ENCODE data around the gene GRM1.
"Not testable (repeated sequence)": the region's sequence is repeated elsewhere in the genome, so short reads cannot be mapped to it uniquely, and the experiment has no call there.

The GRM1 gene

DNA sequence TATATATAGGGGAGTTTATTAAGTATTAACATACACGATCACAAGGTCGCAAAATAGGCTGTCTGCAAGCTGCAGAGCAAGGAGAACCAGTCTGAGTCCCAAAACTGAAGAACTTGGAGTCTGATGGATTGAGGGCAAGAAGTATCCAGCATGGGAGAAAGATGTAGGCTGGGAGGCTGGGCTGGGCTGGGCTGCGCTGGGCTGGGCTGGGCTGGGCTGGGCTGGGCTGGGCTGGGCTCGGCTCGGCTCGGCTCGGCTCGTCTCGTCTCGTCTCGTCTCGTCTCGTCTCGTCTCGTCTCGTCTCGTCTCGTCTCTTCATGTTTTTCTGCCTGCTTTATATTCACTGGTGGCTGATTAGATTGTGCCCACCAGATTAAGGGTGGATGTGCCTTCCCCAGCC lies 238.6 kb downstream of the GRM1 start:
- Histone ChIP-seq H3K4me2 (ENCODE audit: low read length) (no peak overlapping the region), H3K79me2 (ENCODE audit: low read length) (no peaks in the 10 kb centered on the region), H3K27me3 (ENCODE audit: low read depth, low read length) (no peaks in the 10 kb centered on the region), H2AFZ (ENCODE audit: low read depth, low read length) (no peak overlapping the region), H4K20me1 (ENCODE audit: insufficient read depth, low read length) (no peaks in the 10 kb centered on the region), H3K4me1 (ENCODE audit: low read length) (no peaks in the 10 kb centered on the region), H3K4me3 (ENCODE audit: low read length) (no peak overlapping the region), H3K36me3 (replicated peaks; ENCODE audit: low read depth, low read length) (no peaks in the 10 kb centered on the region), H3K9ac (ENCODE audit: low read length) (no peak overlapping the region), H3K9me3 (ENCODE audit: insufficient read depth, low read length) (no peaks in the 10 kb centered on the region), H3K27ac (ENCODE audit: low read length) (no peak overlapping the region)
- TF ChIP-seq, protein P1, sequence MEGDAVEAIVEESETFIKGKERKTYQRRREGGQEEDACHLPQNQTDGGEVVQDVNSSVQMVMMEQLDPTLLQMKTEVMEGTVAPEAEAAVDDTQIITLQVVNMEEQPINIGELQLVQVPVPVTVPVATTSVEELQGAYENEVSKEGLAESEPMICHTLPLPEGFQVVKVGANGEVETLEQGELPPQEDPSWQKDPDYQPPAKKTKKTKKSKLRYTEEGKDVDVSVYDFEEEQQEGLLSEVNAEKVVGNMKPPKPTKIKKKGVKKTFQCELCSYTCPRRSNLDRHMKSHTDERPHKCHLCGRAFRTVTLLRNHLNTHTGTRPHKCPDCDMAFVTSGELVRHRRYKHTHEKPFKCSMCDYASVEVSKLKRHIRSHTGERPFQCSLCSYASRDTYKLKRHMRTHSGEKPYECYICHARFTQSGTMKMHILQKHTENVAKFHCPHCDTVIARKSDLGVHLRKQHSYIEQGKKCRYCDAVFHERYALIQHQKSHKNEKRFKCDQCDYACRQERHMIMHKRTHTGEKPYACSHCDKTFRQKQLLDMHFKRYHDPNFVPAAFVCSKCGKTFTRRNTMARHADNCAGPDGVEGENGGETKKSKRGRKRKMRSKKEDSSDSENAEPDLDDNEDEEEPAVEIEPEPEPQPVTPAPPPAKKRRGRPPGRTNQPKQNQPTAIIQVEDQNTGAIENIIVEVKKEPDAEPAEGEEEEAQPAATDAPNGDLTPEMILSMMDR (IDR thresholded peaks at IDR 0.05; ENCODE audit: low read depth, low read length) = no peak
- TF ChIP-seq EZH2phosphoT487 (IDR thresholded peaks at IDR 0.05; ENCODE audit: low read depth) = no peak

DNA sequence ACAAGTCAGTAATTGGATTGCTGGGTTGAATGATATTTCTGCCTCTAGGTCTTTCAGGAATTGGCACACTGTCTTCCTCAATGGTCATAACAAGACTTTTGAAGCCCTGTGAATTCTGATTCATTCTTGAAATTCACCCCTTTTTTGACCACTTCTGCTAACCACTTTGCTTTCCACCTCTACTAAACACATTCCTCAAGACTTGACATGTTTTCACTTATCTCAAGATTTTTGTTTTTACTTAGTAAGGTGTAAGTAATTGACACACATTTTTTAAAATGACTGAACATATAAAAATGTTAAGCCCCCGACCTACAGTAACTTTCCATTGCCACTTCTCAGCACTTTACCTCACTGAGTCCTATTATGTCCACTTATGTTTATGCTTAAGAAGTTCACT lies 239.1 kb downstream of the GRM1 start:
- no peaks in the 10 kb centered on the region for H3K9me3 ChIP-seq (ENCODE audit: insufficient read depth, low read length)
- no peaks in the 10 kb centered on the region for H3K27me3 ChIP-seq (ENCODE audit: low read depth, low read length)
- no peak overlapping the region for H3K4me3 ChIP-seq (ENCODE audit: low read length)
- no peak overlapping the region for H3K9ac ChIP-seq (ENCODE audit: low read length)
- no peaks in the 10 kb centered on the region for H3K36me3 ChIP-seq (replicated peaks; ENCODE audit: low read depth, low read length)
- no peaks in the 10 kb centered on the region for H3K4me1 ChIP-seq (ENCODE audit: low read length)
- H4K20me1 ChIP-seq (ENCODE audit: insufficient read depth, low read length) = no peaks in the 10 kb centered on the region
- TF ChIP-seq, protein P1 (IDR thresholded peaks at IDR 0.05; ENCODE audit: low read depth, low read length) = no peak
- no peak for TF ChIP-seq EZH2phosphoT487 (IDR thresholded peaks at IDR 0.05; ENCODE audit: low read depth)
- H3K27ac ChIP-seq (ENCODE audit: low read length) = no peak overlapping the region
- no peaks in the 10 kb centered on the region for H3K79me2 ChIP-seq (ENCODE audit: low read length)
- no peak overlapping the region for H2AFZ ChIP-seq (ENCODE audit: low read depth, low read length)
- no peak overlapping the region for H3K4me2 ChIP-seq (ENCODE audit: low read length)

DNA sequence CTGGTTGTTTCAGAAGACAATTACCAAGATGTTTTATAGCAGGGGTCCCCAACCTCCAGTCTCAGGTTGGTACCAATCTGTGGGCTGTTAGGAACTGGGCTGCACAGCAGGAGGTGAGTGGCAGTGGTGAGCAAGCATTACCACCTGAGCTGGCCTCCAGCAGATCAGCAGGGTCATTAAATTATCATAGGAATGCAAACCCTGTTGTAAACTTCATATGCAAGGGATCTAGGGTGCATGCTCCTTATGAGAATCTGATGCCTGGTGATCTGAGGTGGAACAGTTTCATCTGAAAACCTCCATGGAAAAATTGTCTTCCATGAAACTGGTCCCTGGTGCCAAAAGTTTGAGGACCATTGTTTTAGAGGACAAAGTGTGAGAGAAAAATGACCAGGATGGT lies 240.6 kb downstream of the GRM1 start:
- Histone ChIP-seq H3K27me3 (ENCODE audit: low read depth, low read length) (no peaks in the 10 kb centered on the region), H3K9me3 (ENCODE audit: insufficient read depth, low read length) (no peaks in the 10 kb centered on the region), H3K4me3 (ENCODE audit: low read length) (no peak overlapping the region), H2AFZ (ENCODE audit: low read depth, low read length) (no peak overlapping the region), H3K27ac (ENCODE audit: low read length) (no peak overlapping the region), H3K36me3 (replicated peaks; ENCODE audit: low read depth, low read length) (no peaks in the 10 kb centered on the region), H3K4me2 (ENCODE audit: low read length) (no peak overlapping the region), H3K9ac (ENCODE audit: low read length) (no peak overlapping the region), H3K4me1 (ENCODE audit: low read length) (no peaks in the 10 kb centered on the region), H3K79me2 (ENCODE audit: low read length) (no peaks in the 10 kb centered on the region), H4K20me1 (ENCODE audit: insufficient read depth, low read length) (no peaks in the 10 kb centered on the region)
- TF ChIP-seq, protein P1 (IDR thresholded peaks at IDR 0.05; ENCODE audit: low read depth, low read length) = no peak
- no peak for TF ChIP-seq EZH2phosphoT487 (IDR thresholded peaks at IDR 0.05; ENCODE audit: low read depth)

DNA sequence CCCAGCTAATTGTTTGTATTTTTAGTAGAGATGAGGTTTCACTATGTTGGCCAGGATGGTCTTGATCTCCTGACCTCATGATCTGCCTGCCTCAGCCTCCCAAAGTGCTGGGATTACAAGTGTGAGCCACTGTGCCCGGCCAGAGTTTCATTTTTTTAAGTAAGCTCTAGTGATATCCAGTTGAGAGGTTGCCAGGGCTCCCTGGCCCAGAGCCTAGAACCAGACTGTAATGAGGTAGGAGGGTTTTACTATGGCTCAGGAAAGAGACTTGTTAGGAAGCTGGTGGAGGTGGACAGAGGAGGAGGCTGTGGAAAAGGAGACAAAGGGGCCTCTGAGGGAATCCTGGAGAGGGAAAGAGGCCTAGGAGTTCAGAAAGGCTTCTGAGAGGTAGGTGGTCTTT lies 242.3 kb downstream of the GRM1 start:
- H3K36me3 ChIP-seq (replicated peaks; ENCODE audit: low read depth, low read length); H3K79me2 ChIP-seq (ENCODE audit: low read length); H4K20me1 ChIP-seq (ENCODE audit: insufficient read depth, low read length); H3K4me2 ChIP-seq (ENCODE audit: low read length); H2AFZ ChIP-seq (ENCODE audit: low read depth, low read length); H3K4me1 ChIP-seq (ENCODE audit: low read length); H3K9me3 ChIP-seq (ENCODE audit: insufficient read depth, low read length); H3K4me3 ChIP-seq (ENCODE audit: low read length); H3K27me3 ChIP-seq (ENCODE audit: low read depth, low read length); H3K27ac ChIP-seq (ENCODE audit: low read length); H3K9ac ChIP-seq (ENCODE audit: low read length): not testable (repeated sequence)

DNA sequence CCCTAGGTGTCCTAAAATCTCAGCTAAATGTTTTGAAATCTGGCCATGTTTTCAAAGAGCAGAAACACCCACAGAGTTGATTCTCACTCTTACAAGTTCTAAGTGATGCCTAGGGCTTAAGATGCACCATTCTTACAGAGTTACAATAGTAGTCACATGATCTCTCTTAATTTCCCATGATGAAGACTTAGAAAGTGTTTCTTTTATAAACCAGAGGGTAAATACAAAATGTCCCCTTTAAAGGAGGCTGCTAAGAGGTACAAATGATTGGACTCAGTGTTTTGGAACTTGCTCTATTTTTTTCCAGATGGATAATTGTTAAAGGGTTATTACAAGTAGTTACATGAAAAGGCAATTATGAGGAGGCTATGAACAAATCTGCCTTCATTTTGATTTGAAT lies 244.6 kb downstream of the GRM1 start:
- no peak overlapping the region for H3K4me3 ChIP-seq (ENCODE audit: low read length)
- no peak overlapping the region for H3K9ac ChIP-seq (ENCODE audit: low read length)
- no peaks in the 10 kb centered on the region for H3K79me2 ChIP-seq (ENCODE audit: low read length)
- no peaks in the 10 kb centered on the region for H3K36me3 ChIP-seq (replicated peaks; ENCODE audit: low read depth, low read length)
- H2AFZ ChIP-seq (ENCODE audit: low read depth, low read length) = no peak overlapping the region
- H4K20me1 ChIP-seq (ENCODE audit: insufficient read depth, low read length) = no peaks in the 10 kb centered on the region
- TF ChIP-seq, protein P1 (IDR thresholded peaks at IDR 0.05; ENCODE audit: low read depth, low read length) = no peak
- no peak for TF ChIP-seq EZH2phosphoT487 (IDR thresholded peaks at IDR 0.05; ENCODE audit: low read depth)
- H3K4me1 ChIP-seq (ENCODE audit: low read length) = no peaks in the 10 kb centered on the region
- H3K27me3 ChIP-seq (ENCODE audit: low read depth, low read length) = no peaks in the 10 kb centered on the region
- no peak overlapping the region for H3K4me2 ChIP-seq (ENCODE audit: low read length)
- no peak overlapping the region for H3K27ac ChIP-seq (ENCODE audit: low read length)
- H3K9me3 ChIP-seq (ENCODE audit: insufficient read depth, low read length) = no peaks in the 10 kb centered on the region

Data from OCI-LY3 (cell line).